Epithelial cell of proximal tubule (primary cell): ENCODE measurements around the gene BICDL1. TPM values are rescaled to one million over a fixed set of nuclear protein-coding genes. Genes with fewer than 3 reads are reported as not detected.

Source experiments
- DNase-seq: peaks from one replicate; pipeline ENCODE4 v3.0.0-alpha.2; 2011; ENCODE audit warnings: low read depth
- H3K4me3 ChIP-seq: 2 replicates; pipeline ENCODE4 v1.5.1; 2011; ENCODE audit warnings: low read depth, mild to moderate bottlenecking, low read length
- total RNA-seq: library from RNA; depleted of rRNA; stranded (reverse); fragments of >200 nt; gene quantifications from 2 replicates; pipeline ENCODE4 v1.2.3, GENCODE V29; 2015
- TF ChIP-seq, protein P1 (sequence below): conservative IDR thresholded peaks from 2 replicates; pipeline ENCODE4 v1.5.1; 2012; ENCODE audit warnings: low read depth, mild to moderate bottlenecking, low read length

Gene BICDL1
- total RNA-seq, 1 donor from 2014 or later, result 4.6 TPM

DNA sequence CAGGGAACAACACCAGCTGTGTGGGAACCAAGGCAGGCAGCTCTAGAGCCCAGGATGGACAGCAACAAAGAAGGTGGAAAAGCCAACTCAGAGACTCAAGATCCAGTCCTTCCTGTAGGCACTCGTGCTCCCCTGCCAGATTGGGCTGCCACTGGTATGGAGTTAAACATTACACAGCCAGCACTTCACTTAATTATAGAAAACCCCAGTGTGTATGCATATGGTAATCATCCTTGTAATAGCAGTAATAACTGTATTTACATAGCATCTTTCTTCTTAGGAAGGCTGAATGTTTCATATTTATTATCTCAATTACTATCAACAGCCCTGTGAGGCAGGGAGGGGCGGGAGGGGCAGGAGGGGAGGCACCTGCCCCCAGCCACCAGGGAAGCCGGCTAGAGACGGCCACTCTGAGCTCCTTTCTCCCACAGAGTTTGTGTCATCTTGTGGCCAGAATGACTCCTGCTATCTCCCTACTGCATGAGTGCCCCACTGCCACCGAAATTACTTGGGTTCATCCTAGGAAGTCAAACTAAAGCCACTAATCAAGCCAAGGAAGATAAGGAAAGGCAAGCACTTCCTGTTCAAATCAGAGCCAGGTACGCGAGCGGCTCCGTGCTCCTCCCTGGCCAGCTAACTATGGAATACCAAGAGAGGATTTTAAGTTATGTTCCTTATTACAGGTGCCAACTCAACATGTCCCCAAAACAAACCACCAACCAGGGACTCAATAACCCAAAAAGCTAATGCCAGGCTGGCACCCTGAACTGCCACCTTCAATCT lies 143.2 kb downstream of the BICDL1 start:
- no peak for DNase-seq
- no peak overlapping the region for H3K4me3 ChIP-seq
- TF ChIP-seq, protein P1, sequence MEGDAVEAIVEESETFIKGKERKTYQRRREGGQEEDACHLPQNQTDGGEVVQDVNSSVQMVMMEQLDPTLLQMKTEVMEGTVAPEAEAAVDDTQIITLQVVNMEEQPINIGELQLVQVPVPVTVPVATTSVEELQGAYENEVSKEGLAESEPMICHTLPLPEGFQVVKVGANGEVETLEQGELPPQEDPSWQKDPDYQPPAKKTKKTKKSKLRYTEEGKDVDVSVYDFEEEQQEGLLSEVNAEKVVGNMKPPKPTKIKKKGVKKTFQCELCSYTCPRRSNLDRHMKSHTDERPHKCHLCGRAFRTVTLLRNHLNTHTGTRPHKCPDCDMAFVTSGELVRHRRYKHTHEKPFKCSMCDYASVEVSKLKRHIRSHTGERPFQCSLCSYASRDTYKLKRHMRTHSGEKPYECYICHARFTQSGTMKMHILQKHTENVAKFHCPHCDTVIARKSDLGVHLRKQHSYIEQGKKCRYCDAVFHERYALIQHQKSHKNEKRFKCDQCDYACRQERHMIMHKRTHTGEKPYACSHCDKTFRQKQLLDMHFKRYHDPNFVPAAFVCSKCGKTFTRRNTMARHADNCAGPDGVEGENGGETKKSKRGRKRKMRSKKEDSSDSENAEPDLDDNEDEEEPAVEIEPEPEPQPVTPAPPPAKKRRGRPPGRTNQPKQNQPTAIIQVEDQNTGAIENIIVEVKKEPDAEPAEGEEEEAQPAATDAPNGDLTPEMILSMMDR, result no peak

DNA sequence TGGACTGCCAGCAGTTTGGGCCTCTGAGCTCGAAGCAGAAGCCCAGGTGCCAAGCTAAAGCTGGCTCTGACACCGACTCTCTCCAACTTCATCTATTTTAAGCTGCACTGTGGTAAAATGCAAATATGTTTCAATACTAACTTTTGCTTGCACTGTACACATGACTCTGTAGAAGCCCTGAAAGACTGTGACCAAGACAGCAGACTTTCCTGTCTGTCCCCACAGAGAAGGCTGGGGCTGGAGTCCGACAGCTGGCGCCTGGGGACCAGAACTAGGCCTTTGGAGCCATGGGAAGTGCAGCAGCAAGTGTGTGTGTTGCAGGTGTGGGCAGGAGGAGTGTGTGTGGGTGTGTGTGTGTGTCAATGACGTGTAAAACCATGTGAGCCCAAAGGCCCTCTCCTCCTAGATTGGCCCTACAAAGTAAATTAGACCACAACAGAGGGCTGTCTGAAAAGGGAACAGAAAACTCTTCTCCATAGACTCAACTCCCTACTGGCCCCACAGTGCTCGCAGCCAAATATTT lies 143.9 kb downstream of the BICDL1 start:
- no peak for DNase-seq
- TF ChIP-seq, protein P1, result no peak
- no peak overlapping the region for H3K4me3 ChIP-seq

DNA sequence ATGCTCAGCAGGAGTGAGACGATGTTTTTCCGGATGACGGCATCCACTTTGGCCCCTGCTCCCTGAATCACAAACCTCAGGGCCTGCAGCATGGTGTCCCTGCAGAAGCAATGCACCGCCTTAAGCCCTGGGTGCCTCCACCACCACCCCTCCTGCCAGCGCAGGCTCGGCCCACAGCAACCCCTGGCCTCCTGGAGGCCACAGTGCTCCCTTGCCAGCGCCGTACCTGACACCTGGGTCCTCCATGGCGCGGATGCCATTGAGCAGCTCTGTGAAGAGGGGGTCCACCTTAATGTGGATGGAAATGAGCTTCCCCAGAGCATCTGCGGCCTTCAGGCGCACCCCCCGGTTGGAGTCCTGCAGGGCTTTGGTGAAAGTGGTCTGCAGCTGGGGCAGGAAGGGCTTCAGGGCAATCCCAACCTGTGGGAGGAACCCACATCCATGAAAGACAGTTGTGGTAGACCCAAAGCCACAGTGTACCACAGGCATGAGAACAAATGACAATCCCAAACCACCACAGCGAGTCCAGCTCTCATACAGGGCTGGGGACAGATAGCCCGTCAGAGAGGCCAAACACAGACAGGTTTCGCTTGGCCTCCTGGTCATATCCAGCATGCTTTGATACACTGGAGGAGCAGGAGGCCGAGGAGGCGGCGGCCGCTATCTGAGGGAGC lies 145.4 kb downstream of the BICDL1 start:
- H3K4me3 ChIP-seq, result no peak overlapping the region
- TF ChIP-seq, protein P1, result no peak
- no peak for DNase-seq

DNA sequence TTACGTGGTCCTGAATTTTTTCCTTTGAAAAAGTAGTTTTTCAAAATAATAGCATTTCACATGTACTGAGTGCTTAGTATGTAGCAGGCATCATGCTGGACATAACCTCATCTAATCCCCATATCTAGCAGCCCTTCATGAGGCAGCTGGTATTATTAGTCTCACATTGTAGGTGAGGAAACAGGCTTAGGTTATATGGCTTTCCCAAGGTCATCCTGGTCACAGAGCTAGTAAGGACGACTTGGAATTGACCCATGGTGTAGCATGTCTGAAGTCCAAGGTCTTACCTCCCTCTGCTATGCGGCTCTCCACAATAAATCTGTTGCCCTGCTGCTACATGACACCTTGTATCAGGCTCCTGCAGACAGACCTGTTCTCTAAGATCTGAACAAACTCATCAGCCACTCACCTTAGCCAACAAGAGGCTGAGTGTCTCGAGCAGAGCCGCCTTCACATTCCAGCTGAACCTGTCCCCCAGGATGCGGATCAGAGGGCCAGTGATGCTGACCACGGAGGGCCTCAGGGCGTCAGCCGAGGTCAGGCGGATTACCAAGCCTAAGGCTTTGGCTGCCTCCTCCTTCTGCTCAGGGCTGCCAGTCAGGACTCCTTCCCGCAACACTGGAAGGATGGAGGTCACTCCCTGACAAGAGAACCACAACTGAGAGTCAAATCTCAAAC lies 147.2 kb downstream of the BICDL1 start:
- TF ChIP-seq, protein P1, result no peak
- no peak for DNase-seq

DNA sequence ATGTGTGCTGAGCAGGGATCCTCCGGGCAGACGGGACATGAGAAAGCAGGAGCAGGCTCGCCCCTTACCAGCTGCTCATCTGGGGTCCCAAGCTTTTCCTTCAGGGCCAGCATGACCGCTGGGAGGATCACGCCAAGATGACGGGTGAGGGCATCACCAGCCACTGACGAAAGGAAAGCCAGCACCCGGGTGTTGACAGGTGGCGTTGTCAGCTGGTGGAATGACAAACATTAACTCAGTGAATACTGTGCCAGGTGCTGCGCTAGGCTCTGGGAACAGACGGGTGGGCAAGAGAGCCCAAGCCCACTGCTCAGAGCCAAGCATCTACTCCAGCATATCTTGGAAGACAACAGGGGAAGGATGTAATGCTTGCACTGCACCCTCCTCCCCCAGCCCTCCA lies 148.8 kb downstream of the BICDL1 start:
- H3K4me3 ChIP-seq, result no peak overlapping the region
- DNase-seq, result no peak
- TF ChIP-seq, protein P1, result no peak

More for the DNA sequence above, 147.2 kb downstream of the BICDL1 start:
- H3K4me3 ChIP-seq, result no peak overlapping the region

DNA sequence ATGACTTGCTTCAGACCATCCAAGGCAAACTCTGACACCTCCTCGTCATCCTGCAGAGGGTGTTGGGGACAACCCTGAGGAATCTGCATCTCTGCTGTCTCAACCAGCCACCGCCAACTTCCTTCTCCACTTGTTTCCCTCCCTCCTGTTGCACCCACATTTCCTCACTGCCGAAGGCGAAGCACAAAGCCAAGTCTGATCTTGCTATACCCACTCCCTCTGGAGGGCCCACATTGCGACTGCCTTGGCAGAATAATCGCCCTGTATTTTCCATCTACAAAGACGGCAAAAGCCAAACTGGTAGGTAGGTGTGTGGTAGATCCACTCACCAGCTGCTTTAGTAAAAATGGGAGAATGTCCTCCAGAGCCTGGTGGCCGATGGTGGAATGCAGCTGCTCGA lies 149.3 kb downstream of the BICDL1 start:
- TF ChIP-seq, protein P1, result no peak
- no peak for DNase-seq
- H3K4me3 ChIP-seq, result no peak overlapping the region
